HFFc6 (cell line): ENCODE data around the gene PRSS57. TPM values are rescaled to one million over a fixed set of nuclear protein-coding genes. Genes with fewer than 3 reads are reported as not detected.
A peak's percentile ranks its signal among the peaks of the same experiment; 100 is the strongest.

Source experiments
- DNase-seq: peaks from one replicate; pipeline ENCODE4 v3.0.0-alpha.2; 2018
- H3K27ac Mint-ChIP-seq: 2 replicates; pipeline ENCODE4 v1.8.0; 2020; ENCODE audit warnings: mild to moderate bottlenecking, mixed read lengths
- H3K27me3 Mint-ChIP-seq: 2 replicates; pipeline ENCODE4 v1.8.0; 2021; ENCODE audit warnings: mild to moderate bottlenecking, moderate library complexity, mixed read lengths; ENCODE audit not compliant: insufficient read depth
- H3K36me3 Mint-ChIP-seq: 2 replicates; pipeline ENCODE4 v1.8.0; 2021; ENCODE audit warnings: low read depth, mixed read lengths
- H3K4me1 Mint-ChIP-seq: 2 replicates; pipeline ENCODE4 v1.8.0; 2020; ENCODE audit warnings: low read depth, mixed read lengths
- H3K4me3 Mint-ChIP-seq: 2 replicates; pipeline ENCODE4 v1.8.0; 2020; ENCODE audit warnings: mild to moderate bottlenecking, moderate library complexity, mixed read lengths
- H3K9me3 Mint-ChIP-seq: 2 replicates; pipeline ENCODE4 v1.8.0; 2020; ENCODE audit warnings: mild to moderate bottlenecking, mixed read lengths
- total RNA-seq, 6 experiments: library from RNA; stranded (reverse); fragmentation: NEBNext Ultra II Directional; extraction: Animal tissue kit (Norgen Biotek cat#: 25700); gene quantifications; 2 replicates in 1 of 6; 3 replicates in 5 of 6; pipeline ENCODE4 v1.2.3, GENCODE V29; 2021
- TF ChIP-seq, protein P1 (sequence below): fragments of 200-600 bp; sonication (generic); IDR thresholded peaks from 2 replicates; pipeline ENCODE4 v1.5.0; 2021; ENCODE audit warnings: antibody characterized with exemption, mild to moderate bottlenecking

PRSS57 gene
- total RNA-seq, 6 experiments from 2014 or later, result not detected

DNA sequence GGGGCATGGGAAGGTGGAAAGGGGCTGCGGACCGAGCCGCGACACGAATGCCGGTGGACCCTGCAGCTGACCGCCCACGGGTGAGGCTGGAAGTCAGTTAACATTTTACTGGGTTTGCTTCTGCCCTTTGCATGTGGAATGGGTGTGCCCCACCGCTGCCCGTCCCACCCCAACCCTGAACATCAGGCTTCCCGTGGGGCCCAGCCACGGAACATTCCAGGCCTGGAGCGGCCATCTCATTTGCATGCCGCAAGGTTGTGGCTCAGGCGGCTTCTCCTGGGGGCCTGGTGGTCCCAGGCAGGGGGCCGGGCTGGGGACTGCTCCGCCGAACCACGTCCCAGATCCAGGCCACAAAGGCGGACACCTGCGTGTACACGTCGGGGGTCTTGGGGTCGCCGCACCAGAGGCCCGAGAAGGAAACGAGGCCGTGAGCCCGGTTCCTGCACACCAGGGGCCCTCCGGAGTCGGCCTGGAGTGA lies 9.8 kb downstream of the PRSS57 start:
- Mint-ChIP-seq H3K27me3 (peaks cover 2% of the 10 kb centered on the region), H3K27ac (no peak overlapping the region), H3K36me3 (no peaks in the 10 kb centered on the region), H3K4me1 (peaks cover 7% of the 10 kb centered on the region), H3K9me3 (no peaks in the 10 kb centered on the region), H3K4me3 (no peak overlapping the region)
- TF ChIP-seq, protein P1, sequence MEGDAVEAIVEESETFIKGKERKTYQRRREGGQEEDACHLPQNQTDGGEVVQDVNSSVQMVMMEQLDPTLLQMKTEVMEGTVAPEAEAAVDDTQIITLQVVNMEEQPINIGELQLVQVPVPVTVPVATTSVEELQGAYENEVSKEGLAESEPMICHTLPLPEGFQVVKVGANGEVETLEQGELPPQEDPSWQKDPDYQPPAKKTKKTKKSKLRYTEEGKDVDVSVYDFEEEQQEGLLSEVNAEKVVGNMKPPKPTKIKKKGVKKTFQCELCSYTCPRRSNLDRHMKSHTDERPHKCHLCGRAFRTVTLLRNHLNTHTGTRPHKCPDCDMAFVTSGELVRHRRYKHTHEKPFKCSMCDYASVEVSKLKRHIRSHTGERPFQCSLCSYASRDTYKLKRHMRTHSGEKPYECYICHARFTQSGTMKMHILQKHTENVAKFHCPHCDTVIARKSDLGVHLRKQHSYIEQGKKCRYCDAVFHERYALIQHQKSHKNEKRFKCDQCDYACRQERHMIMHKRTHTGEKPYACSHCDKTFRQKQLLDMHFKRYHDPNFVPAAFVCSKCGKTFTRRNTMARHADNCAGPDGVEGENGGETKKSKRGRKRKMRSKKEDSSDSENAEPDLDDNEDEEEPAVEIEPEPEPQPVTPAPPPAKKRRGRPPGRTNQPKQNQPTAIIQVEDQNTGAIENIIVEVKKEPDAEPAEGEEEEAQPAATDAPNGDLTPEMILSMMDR, result no peak
- DNase-seq, result no peak

DNA sequence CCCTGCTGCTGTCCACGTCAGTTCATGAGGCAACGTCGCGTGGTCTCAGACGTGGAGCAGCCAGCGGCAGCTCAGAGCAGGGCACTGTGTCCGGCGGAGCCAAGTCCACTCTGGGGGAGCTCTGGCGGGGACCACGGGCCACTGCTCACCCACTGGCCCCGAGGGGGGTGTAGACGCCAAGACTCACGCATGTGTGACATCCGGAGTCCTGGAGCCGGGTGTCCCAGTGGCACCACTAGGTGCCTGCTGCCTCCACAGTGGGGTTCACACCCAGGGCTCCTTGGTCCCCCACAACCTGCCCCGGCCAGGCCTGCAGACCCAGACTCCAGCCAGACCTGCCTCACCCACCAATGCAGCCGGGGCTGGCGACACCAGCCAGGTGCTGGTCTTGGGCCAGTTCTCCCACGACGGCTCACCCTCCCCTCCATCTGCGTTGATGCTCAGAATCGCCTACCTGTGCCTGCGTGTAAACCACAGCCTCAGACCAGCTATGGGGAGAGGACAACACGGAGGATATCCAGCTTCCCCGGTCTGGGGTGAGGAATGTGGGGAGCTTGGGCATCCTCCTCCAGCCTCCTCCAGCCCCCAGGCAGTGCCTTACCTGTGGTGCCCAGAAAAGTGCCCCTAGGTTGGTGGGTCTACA lies 12.5 kb downstream of the PRSS57 start:
- TF ChIP-seq, protein P1, result no peak
- Mint-ChIP-seq H3K27ac (no peak overlapping the region; the same call in 1 of the 2 replicates), H3K4me3 (no peak overlapping the region), H3K36me3 (no peaks in the 10 kb centered on the region), H3K4me1 (peaks cover 15% of the 10 kb centered on the region), H3K27me3 (peaks cover 3% of the 10 kb centered on the region), H3K9me3 (no peaks in the 10 kb centered on the region)
- no peak for DNase-seq

DNA sequence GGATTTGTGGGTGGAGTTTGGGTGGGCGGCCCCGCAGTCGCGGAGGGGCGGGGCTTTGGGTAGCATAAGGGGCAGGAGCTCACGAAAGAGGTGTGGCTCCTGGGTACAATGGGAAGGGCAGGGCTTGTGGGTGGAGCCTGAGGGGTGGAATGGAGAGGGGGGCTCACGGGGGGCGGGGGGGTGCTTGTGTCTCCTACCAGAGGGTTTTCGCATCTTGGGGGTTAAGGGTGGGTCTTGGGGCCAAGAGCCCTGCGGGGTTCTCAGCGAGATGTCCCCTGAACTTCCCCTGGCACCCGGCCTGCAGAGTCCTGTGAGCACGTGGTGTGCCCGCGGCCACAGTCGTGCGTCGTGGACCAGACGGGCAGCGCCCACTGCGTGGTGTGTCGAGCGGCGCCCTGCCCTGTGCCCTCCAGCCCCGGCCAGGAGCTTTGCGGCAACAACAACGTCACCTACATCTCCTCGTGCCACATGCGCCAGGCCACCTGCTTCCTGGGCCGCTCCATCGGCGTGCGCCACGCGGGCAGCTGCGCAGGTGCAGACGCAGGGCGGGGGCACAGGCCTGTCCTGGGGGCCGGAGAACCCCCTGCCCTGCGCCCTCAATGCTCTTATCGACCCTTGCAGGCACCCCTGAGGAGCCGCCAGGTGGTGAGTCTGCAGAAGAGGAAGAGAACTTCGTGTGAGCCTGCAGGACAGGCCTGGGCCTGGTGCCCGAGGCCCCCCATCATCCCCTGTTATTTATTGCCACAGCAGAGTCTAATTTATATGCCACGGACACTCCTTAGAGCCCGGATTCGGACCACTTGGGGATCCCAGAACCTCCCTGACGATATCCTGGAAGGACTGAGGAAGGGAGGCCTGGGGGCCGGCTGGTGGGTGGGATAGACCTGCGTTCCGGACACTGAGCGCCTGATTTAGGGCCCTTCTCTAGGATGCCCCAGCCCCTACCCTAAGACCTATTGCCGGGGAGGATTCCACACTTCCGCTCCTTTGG lies 13.9 kb downstream of the PRSS57 start:
- TF ChIP-seq, protein P1, result no peak
- no peaks in the 10 kb centered on the region for H3K9me3 Mint-ChIP-seq
- peak overlapping the region; percentile 94 for H3K27ac Mint-ChIP-seq
- peaks cover 17% of the 10 kb centered on the region; the same call in 1 of the 2 replicates for H3K4me1 Mint-ChIP-seq
- H3K36me3 Mint-ChIP-seq, result no peaks in the 10 kb centered on the region
- no peak for DNase-seq
- H3K4me3 Mint-ChIP-seq, result peak overlapping the region; percentile 85
- peaks cover 2% of the 10 kb centered on the region for H3K27me3 Mint-ChIP-seq

DNA sequence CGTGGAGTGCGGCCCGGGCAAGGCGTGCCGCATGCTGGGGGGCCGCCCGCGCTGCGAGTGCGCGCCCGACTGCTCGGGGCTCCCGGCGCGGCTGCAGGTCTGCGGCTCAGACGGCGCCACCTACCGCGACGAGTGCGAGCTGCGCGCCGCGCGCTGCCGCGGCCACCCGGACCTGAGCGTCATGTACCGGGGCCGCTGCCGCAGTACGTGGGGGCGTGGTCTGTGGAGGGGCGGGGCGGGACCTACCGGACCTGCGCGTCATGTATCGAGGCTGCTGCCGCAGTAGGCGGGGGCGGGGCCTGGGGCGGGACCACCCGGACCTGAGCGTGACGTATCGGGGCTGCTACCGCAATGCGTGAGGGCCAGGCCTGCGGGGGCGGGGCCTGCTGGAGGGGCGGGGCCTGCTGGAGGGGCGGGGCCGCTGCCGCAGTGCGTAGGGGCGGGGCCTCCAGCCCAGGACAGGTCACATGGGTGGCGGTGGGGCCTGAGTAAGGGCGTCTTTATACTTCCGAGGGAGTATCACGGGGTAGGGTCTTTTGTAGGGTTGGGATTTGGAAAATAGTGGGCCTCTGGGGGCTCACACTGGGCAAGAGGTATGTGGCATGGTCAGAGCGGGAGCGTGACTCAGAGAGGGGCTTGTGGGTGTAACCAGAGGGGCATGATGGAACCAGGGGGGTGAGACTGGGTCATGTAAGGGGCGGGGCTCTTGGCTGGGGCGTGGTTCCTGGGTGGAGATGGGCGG lies 14.8 kb downstream of the PRSS57 start:
- DNase-seq, result peak; percentile 98
- H3K36me3 Mint-ChIP-seq, result no peaks in the 10 kb centered on the region

More for the DNA sequence above, 14.8 kb downstream of the PRSS57 start:
- TF ChIP-seq, protein P1, result peak; percentile 67
- H3K27me3 Mint-ChIP-seq, result peaks cover 2% of the 10 kb centered on the region
- peak overlapping the region; percentile 85 for H3K4me3 Mint-ChIP-seq
- H3K4me1 Mint-ChIP-seq, result peaks cover 20% of the 10 kb centered on the region
- no peaks in the 10 kb centered on the region for H3K9me3 Mint-ChIP-seq
- peak overlapping the region; percentile 94 for H3K27ac Mint-ChIP-seq
